ENCODE measurements around the gene GARS1.

GARS1 gene

DNA sequence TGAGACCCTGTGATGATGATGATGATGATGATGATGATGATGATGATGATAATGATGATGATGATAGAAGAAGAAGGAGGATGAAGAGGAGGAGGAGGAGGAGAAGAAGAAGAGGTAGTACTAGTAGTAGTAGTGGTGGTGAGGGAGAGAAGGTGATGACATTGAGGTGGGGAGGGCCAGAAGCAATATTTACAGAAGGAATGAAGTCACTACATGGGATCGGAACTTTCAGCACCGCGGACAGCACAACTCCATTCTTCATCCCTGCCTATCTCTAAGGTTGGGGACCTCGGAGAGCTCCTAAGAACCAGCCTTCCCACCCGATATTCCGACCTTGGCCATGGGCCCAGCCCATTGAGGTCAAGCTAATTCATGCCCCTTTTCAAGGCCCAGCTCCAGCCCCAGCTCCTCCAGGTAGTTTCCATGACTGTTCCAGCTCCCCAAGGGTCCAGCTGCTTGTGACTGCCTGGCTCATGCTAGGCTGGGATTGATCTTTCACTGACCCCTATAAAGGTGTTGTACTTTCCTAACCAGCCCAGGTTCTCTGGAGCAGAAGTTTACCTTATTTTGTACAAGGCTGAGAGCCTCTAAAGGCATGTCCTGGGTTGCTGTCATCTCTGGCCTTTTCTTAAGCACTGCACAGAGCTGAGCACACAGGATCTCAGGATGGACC is 77.3 kb downstream of the GARS1 start:
- H3K9me3 ChIP-seq (ENCODE audit: control insufficient read depth in 1 of 2, low read length in 2 of 2), result no peaks in the 10 kb centered on the region
- H3K36me3 ChIP-seq (ENCODE audit: control insufficient read depth in 1 of 2, insufficient read depth in 2 of 2, low read length in 2 of 2), result no peaks in the 10 kb centered on the region

DNA sequence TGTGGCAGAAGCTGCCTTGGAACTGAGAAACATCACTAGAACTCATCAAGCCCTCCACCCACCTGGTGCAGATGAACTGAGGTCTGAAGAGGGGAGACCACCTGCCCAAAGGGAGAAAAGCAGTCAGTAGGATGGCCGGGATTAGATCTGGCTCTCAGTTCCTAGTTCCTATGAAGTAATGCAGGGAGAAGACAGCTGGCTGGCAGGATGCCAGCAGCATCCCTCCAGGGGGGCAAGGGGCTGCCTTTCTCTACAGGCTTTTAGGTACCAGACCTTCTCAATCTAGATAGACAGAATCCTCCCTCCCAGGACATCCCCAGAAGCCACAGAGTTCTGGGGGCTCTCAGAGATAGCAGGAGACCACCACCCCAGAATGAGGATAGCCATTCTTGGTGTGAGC is 79.7 kb downstream of the GARS1 start:
- H3K4me1 ChIP-seq (ENCODE audit: control insufficient read depth in 1 of 2, insufficient read depth in 2 of 2, low read length in 2 of 2), result no peaks in the 10 kb centered on the region
- H3K9me3 ChIP-seq (ENCODE audit: control insufficient read depth in 1 of 2, low read length in 2 of 2), result no peaks in the 10 kb centered on the region
- H3K4me3 ChIP-seq (ENCODE audit: low read depth in 1 of 2, low read length in 2 of 2), result no peak overlapping the region
- H3K27me3 ChIP-seq (ENCODE audit: low read depth, low read length), result peaks cover 11% of the 10 kb centered on the region
- no peaks in the 10 kb centered on the region for H3K36me3 ChIP-seq (ENCODE audit: control insufficient read depth in 1 of 2, insufficient read depth in 2 of 2, low read length in 2 of 2)
- no peak overlapping the region for H3K27ac ChIP-seq (ENCODE audit: low read length)

More for the DNA sequence above, 77.3 kb downstream of the GARS1 start:
- H3K27ac ChIP-seq (ENCODE audit: low read length), result no peak overlapping the region
- no peak overlapping the region for H3K4me3 ChIP-seq (ENCODE audit: low read depth in 1 of 2, low read length in 2 of 2)
- H3K4me1 ChIP-seq (ENCODE audit: control insufficient read depth in 1 of 2, insufficient read depth in 2 of 2, low read length in 2 of 2), result no peaks in the 10 kb centered on the region
- H3K27me3 ChIP-seq (ENCODE audit: low read depth, low read length), result no peaks in the 10 kb centered on the region

DNA sequence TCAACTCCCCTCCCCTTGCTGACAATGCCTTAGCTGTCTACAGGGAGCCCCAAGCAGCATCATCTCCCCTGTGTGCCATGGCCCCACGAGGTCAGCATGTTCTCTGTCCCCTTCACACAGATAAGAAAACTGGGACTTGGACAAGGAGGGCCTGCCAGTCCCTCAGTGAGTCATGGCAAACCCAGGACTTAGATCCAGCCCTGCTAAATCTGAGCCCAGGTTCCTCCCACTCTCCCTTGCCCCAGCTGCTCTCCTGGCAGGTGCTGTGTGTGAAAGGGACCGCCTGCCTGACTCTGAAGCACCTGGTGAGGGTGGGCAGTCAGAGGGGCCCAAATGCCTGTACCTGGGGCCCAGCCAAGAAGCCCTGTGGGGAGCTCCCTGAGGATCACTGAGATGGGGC is 80.2 kb downstream of the GARS1 start:
- no peak overlapping the region for H3K27ac ChIP-seq (ENCODE audit: low read length)
- H3K4me1 ChIP-seq (ENCODE audit: control insufficient read depth in 1 of 2, insufficient read depth in 2 of 2, low read length in 2 of 2), result no peaks in the 10 kb centered on the region
- no peaks in the 10 kb centered on the region for H3K9me3 ChIP-seq (ENCODE audit: control insufficient read depth in 1 of 2, low read length in 2 of 2)
- H3K36me3 ChIP-seq (ENCODE audit: control insufficient read depth in 1 of 2, insufficient read depth in 2 of 2, low read length in 2 of 2), result no peaks in the 10 kb centered on the region
- H3K4me3 ChIP-seq (ENCODE audit: low read depth in 1 of 2, low read length in 2 of 2), result no peak overlapping the region
- H3K27me3 ChIP-seq (ENCODE audit: low read depth, low read length), result peaks cover 12% of the 10 kb centered on the region

DNA sequence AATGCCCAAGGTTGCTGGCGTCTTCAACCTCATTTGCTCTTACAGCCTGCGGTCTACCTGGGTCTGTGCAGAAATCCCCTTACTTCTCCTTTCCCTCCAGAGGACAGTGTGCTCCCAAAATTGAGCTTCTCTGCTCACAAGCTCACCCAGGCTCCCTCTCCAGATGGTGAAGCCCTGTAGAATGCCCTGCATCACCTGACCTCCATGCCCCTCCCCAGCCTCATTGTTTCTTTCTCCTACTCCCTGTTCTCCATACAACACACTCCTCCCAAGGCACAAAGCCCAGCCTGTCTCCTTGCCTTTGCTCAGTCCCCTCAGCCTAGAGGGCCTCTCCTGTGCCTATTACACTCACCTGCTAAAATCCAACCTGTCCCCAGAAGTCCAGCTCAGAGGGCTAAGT is 84.1 kb downstream of the GARS1 start:
- no peaks in the 10 kb centered on the region for H3K9me3 ChIP-seq (ENCODE audit: control insufficient read depth in 1 of 2, low read length in 2 of 2)
- peaks cover 0 to 14% of the 10 kb centered on the region in 2 donors for H3K4me1 ChIP-seq (ENCODE audit: control insufficient read depth in 1 of 2, insufficient read depth in 2 of 2, low read length in 2 of 2)
- peaks cover 35% of the 10 kb centered on the region for H3K27me3 ChIP-seq (ENCODE audit: low read depth, low read length)
- H3K27ac ChIP-seq (ENCODE audit: low read length), result no peak overlapping the region
- H3K4me3 ChIP-seq (ENCODE audit: low read depth in 1 of 2, low read length in 2 of 2), result no peak overlapping the region
- no peaks in the 10 kb centered on the region for H3K36me3 ChIP-seq (ENCODE audit: control insufficient read depth in 1 of 2, insufficient read depth in 2 of 2, low read length in 2 of 2)

DNA sequence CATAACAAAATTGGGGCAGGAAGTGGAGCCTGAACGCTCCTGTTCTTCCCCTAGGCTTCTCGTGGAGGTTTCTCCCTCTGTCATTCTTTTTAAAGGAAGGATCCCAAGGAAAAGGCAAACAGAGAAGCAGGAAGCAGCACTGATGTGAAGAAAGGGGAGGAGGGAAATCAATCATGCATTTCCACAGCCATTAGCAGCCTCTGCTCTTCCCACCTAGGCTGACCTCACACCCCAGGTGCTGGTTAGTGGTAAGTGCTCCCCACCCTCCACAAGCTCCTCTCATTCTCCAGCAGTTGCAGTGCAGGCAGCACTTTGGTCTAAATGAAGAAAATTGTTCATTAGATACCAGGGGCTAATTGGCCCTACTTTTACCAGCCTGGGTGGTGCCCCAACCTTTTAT is 85.0 kb downstream of the GARS1 start:
- Histone ChIP-seq H3K4me3 (ENCODE audit: low read depth in 1 of 2, low read length in 2 of 2) (no peak overlapping the region), H3K9me3 (ENCODE audit: control insufficient read depth in 1 of 2, low read length in 2 of 2) (no peaks in the 10 kb centered on the region), H3K27me3 (ENCODE audit: low read depth, low read length) (peaks cover 44% of the 10 kb centered on the region), H3K36me3 (ENCODE audit: control insufficient read depth in 1 of 2, insufficient read depth in 2 of 2, low read length in 2 of 2) (no peaks in the 10 kb centered on the region), H3K4me1 (ENCODE audit: control insufficient read depth in 1 of 2, insufficient read depth in 2 of 2, low read length in 2 of 2) (peaks cover 0 to 14% of the 10 kb centered on the region in 2 donors), H3K27ac (ENCODE audit: low read length) (no peak overlapping the region)

DNA sequence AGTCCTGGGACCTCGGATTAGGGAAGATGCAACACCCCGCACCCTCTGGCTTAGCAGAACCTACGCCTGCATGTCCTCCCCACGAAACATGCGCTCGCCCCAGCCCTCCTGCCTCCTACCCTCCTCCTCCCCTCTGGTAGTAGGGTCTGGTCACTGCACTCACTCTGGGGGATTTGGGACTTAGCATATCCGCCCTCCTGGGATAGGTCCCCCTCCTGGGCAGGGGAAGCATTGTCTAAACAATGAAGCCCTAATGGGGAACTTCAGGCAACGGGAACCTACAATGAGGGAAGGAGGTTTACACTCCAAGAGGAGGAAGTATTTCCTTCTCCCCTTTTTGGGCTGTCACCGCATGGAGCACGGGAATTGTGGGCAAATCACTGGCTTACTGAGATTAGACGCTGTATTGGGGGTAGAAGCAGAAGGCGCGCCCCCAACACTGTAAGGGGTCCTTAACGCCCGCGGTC is 86.7 kb downstream of the GARS1 start:
- H3K27me3 ChIP-seq (ENCODE audit: low read depth, low read length), result peaks cover 49% of the 10 kb centered on the region
- no peak overlapping the region for H3K27ac ChIP-seq (ENCODE audit: low read length)
- H3K9me3 ChIP-seq (ENCODE audit: control insufficient read depth in 1 of 2, low read length in 2 of 2), result no peaks in the 10 kb centered on the region
- peak overlapping the region in 1 of 2 donors; percentile 76 for H3K4me3 ChIP-seq (ENCODE audit: low read depth in 1 of 2, low read length in 2 of 2)
- H3K4me1 ChIP-seq (ENCODE audit: control insufficient read depth in 1 of 2, insufficient read depth in 2 of 2, low read length in 2 of 2), result peaks cover 0 to 14% of the 10 kb centered on the region in 2 donors
- H3K36me3 ChIP-seq (ENCODE audit: control insufficient read depth in 1 of 2, insufficient read depth in 2 of 2, low read length in 2 of 2), result no peaks in the 10 kb centered on the region

DNA sequence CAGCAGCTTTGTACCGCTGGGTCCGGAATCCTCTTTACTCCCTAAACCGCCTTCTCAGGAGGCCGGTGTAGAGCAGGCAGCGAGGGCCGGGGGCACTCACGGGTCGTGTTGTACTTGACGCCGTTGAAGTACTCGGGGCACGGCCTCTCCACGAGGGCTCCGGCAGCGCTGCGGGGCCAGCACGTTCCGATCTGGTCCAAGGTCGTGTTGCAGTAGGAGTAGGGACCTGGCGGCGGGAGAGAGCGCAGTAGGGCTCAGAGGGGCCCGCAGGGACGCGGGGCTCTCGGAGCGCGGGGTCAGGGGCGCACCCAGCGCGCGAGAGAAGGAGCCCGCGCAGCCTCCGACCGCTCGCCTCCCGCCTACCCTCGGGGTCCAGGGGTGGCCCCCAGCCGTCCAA is 87.1 kb downstream of the GARS1 start:
- peak overlapping the region; percentile 26 to 76 for H3K4me3 ChIP-seq (ENCODE audit: low read depth in 1 of 2, low read length in 2 of 2)
- no peaks in the 10 kb centered on the region for H3K36me3 ChIP-seq (ENCODE audit: control insufficient read depth in 1 of 2, insufficient read depth in 2 of 2, low read length in 2 of 2)
- H3K27ac ChIP-seq (ENCODE audit: low read length), result no peak overlapping the region
- peaks cover 49% of the 10 kb centered on the region for H3K27me3 ChIP-seq (ENCODE audit: low read depth, low read length)
- peaks cover 0 to 14% of the 10 kb centered on the region in 2 donors for H3K4me1 ChIP-seq (ENCODE audit: control insufficient read depth in 1 of 2, insufficient read depth in 2 of 2, low read length in 2 of 2)
- no peaks in the 10 kb centered on the region for H3K9me3 ChIP-seq (ENCODE audit: control insufficient read depth in 1 of 2, low read length in 2 of 2)

DNA sequence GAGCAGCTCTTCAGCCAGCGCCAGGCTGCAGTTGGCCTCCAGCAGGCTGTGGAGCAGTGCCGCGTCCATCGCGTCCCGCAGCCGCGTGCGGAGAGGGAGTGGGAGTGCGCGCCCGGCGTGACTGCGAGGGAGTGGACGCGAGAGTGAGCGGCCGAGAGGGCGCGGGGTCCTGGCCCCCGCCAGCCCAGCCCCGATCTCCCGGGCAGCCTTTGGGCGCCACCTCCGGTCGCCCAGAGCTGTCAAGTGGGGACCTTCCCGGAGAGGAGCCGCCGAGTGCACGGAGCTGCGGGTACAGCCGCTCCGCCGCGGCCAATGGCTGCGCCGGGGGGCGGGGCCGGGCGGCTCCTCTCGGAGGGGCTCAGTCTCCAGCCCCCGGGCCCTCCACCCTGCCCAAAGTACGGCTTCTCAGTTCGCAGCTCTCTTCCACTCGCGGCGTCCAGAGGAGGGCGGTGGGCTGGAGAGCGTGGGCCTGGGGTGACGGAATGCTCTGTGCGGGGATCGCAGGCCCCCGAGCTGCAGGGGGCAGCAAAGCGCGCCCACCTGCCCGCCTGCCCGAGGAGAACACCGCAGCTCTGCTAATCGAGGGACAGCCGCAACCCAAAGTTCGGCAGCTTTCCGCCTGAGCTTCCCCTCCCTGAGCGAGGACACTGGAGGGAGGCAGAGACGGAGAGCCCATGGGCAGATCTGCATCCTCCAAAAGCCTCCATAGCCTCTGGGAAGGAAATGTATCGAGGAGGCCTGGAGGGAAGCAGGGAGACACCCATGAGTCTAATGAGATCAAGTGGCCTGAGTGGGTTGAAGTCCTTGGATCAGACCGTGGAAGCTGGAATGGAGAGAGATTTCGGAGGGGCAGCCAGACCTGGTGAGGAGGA is 87.8 kb downstream of the GARS1 start, which contains the start of gene CRHR2:
Gene CRHR2 (minus strand): TSS at position 245 of the 872 bp plus-strand sequence. CDS start 176 bp downstream, at position 69.
- peak within 1 kb of the TSS; percentile 26 to 76 for H3K4me3 ChIP-seq (ENCODE audit: low read depth in 1 of 2, low read length in 2 of 2)
- no peaks in the 10 kb centered on the region for H3K9me3 ChIP-seq (ENCODE audit: control insufficient read depth in 1 of 2, low read length in 2 of 2)
- H3K36me3 ChIP-seq (ENCODE audit: control insufficient read depth in 1 of 2, insufficient read depth in 2 of 2, low read length in 2 of 2), result no peaks in the 10 kb centered on the region
- no peak within 1 kb of the TSS for H3K27ac ChIP-seq (ENCODE audit: low read length)
- peaks cover 49% of the 10 kb centered on the region for H3K27me3 ChIP-seq (ENCODE audit: low read depth, low read length)
- peaks cover 0 to 14% of the 10 kb centered on the region in 2 donors for H3K4me1 ChIP-seq (ENCODE audit: control insufficient read depth in 1 of 2, insufficient read depth in 2 of 2, low read length in 2 of 2)

DNA sequence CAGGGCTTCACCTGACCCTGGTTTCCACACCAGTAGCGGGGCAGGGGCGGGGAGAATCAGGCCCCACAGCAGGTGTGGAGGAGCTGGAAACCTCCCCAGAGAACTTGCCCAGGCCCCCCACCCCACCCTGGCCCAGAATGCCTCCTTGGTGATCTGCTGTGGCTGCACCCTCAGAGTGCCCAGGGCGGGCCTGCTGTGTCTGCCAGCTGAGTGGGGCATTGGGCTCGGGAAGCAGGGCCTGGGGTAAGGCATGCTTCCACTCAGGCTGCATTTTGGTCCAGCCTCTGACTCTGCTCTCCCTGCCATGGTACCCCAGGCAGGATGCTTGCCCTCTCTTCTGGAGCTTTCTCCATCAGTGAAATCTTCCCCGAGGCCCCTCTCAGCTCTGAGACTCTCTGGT is 88.6 kb downstream of the GARS1 start:
- no peak overlapping the region for H3K4me3 ChIP-seq (ENCODE audit: low read depth in 1 of 2, low read length in 2 of 2)
- H3K27me3 ChIP-seq (ENCODE audit: low read depth, low read length), result peaks cover 49% of the 10 kb centered on the region
- no peaks in the 10 kb centered on the region for H3K36me3 ChIP-seq (ENCODE audit: control insufficient read depth in 1 of 2, insufficient read depth in 2 of 2, low read length in 2 of 2)
- no peaks in the 10 kb centered on the region for H3K9me3 ChIP-seq (ENCODE audit: control insufficient read depth in 1 of 2, low read length in 2 of 2)
- H3K27ac ChIP-seq (ENCODE audit: low read length), result no peak overlapping the region
- peaks cover 0 to 14% of the 10 kb centered on the region in 2 donors for H3K4me1 ChIP-seq (ENCODE audit: control insufficient read depth in 1 of 2, insufficient read depth in 2 of 2, low read length in 2 of 2)
